HG03175 (cell line): Measurements from ENCODE around the gene CHST11.

Experiments used
- ATAC-seq: cut with Tn5 transposase; IDR thresholded peaks from one replicate; pipeline ENCODE4 v1.9.1; 2021; ENCODE audit warnings: mild to moderate bottlenecking, moderate library complexity; ENCODE audit not compliant: unreplicated experiment

Gene CHST11

DNA sequence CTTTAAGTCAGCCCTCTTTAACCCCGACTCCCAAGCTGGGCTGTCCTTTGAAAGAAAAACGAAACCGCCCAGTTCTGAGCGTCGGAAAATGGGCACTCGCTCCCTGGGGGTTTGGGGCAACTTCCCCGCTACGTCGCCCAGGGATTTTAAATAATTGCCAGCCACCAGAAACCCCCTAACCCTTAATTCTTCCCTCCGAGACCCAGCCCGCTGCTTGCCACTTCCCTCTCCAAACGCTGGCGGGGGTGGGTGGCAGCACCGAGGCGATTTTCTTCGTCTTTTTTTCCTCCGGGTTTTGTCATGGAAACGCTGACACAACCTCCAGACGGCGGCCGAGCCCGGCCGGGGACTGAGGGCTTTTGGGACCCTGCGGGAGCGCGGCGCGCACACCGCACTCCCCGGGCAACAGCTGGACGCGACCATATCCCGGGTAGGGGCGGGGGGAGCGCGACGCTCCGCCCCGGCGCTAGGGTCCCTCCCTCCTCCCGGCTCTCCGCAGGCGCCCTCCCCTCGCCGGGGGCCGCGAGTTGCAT is at the start of gene CHST11:
Gene CHST11 (plus strand): TSS at position 532 of the 533 bp plus-strand sequence.
- ATAC-seq: peak; percentile 73

GRCh38 chr12:104407438-104407837 is 49.3 kb upstream of the CHST11 start:
- no peak for ATAC-seq

- no peak for ATAC-seq
Observed at GRCh38 chr12:104407922-104408321, 48.8 kb upstream of the CHST11 start.

- ATAC-seq: no peak
Observed at GRCh38 chr12:104410326-104410725, 46.4 kb upstream of the CHST11 start.

GRCh38 chr12:104410786-104411185 is 46.0 kb upstream of the CHST11 start:
- ATAC-seq: no peak

DNA sequence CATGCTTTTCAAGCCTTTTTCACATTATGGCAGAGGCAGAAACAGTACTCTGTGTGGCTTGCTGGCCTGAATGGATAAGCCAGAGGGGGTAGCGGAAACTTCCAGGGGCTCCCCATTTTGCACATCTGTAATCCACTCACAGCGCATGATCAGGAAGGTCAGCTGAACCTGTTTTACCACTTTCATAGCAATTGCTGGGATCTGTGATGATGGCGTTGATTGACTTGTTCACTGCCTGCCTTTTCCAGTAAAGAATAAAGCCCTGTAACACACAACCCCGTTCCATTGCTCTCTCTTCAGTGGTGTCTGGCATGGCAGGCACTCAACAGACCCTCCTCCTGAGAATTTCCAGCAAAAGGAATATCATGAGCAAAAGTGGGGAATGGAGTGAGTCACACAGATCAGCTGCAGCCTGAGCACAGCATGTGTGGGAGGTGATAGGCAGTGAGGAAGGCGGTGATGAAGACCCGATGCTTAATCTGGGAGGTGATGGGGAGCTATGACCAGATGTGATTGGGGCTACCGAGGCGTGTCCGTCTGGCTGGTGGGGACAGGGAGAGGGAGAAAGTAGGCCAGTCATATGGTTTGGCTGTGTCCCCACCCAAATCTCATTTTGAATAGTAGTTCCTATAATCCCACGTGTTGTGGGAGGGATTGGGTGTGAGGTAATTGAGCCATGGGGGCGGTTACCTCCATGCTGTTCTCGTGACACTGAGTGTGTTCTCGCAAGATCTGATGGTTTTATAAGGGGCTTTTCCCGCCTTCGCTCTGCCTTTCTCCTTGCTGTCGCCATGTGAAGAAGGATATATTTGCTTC is 44.7 kb upstream of the CHST11 start:
- ATAC-seq: no peak

GRCh38 chr12:104412681-104413080 is 44.1 kb upstream of the CHST11 start:
- no peak for ATAC-seq

DNA sequence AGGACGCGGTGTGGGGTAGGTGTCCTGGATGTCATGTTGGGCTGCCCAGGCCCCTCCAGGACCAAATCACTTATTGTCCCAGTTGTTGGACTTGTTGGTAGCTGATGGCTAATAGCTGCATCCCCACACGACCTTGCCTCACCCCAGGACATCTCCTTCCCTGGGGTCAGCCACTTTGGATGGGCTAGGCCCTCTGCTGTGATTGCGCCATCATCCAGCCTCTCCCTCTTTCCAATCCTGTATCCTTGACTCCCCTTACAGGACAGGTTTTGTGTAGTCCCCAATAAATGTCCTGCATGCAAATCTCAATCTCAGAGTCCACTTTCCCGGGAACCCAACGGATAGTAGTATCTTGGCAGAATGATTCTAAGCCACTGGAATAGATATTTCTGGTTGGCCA is 43.4 kb upstream of the CHST11 start:
- ATAC-seq: no peak

GRCh38 chr12:104414581-104415341 is 42.0 kb upstream of the CHST11 start:
- ATAC-seq: peak; percentile 50

- ATAC-seq: no peak
Observed at GRCh38 chr12:104415342-104415980, 41.3 kb upstream of the CHST11 start.

DNA sequence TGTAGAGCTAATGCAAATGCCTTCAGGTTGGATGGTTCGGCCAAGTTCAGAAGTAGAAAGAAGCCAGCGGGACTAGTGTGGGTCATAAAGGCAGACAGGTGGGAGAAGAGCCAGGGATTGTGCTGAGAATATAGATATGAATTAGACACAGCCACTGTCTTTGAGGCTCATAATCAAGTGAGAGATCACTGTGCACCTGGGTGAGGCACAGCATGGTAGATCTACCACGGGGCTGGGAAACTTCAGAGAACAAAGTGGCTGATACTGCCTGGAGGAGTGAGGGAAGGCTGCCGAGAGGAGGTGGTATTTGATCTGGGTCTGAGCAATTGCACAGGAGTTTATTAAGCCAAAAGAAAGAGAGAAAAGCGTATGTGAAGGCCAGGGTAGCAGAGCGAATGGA is 40.6 kb upstream of the CHST11 start:
- ATAC-seq: no peak

DNA sequence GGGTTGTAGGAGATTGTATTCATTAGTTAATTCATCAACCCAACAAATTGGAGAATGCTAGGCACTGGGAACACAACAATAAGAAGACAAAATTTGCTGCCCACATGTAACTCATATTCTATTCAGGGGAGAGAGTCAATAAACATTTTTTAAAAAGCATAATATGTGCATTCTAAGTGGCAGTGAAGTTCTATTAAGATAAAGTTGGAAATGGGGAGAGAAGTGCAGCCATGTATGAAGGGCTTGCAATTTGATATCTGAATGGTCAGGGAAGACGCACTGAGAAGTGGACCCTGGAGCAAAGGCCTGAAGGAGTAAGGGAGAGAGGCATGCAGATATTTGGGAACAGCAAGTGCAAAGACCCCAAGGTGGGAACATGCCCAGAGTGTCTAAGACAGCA is 40.2 kb upstream of the CHST11 start:
- no peak for ATAC-seq

DNA sequence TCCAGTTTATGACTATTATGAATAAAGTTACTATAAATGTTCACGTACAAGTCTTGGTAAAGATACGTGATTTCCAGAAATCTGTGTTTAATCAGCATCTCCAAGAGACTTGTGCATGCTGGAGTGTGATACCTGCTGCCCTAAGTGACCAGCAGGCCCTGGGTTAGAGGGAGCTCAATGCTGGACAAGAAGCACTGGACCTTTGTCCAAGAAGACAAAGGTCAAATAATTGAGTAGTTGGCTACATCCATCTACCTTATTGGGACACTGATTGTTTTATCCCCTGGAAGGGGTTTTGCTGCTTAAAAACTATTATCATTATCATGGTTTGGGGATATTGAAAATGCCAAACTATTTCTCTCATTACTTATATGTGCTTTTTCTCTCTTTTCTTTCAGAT is 37.0 kb upstream of the CHST11 start:
- ATAC-seq: no peak

GRCh38 chr12:104420868-104421267 is 35.9 kb upstream of the CHST11 start:
- ATAC-seq: no peak

GRCh38 chr12:104421343-104421742 is 35.4 kb upstream of the CHST11 start:
- ATAC-seq: no peak

- ATAC-seq: no peak
Observed at GRCh38 chr12:104422441-104422840, 34.3 kb upstream of the CHST11 start.

- no peak for ATAC-seq
Observed at GRCh38 chr12:104423273-104423672, 33.5 kb upstream of the CHST11 start.

GRCh38 chr12:104423809-104424208 is 32.9 kb upstream of the CHST11 start:
- ATAC-seq: no peak

GRCh38 chr12:104424955-104425354 is 31.8 kb upstream of the CHST11 start:
- no peak for ATAC-seq

- ATAC-seq: no peak
Observed at GRCh38 chr12:104425614-104426013, 31.1 kb upstream of the CHST11 start.

GRCh38 chr12:104426926-104427546 is 29.7 kb upstream of the CHST11 start:
- ATAC-seq: peak; percentile 16
